Mucosa of descending colon (tissue), 3 donors: ENCODE results near the gene HHAT. TPM values are rescaled to one million over a fixed set of nuclear protein-coding genes. Genes with fewer than 3 reads are reported as not detected.

Source experiments
- ATAC-seq: fragments of 200-7000 bp; cut with Tn5 transposase; one replicate; pipeline ENCODE4 v1.9.1; 2020; ENCODE audit warnings: mild to moderate bottlenecking, moderate library complexity
- DNase-seq, 3 donors: peaks; one replicate each; pipeline ENCODE4 v3.0.0-alpha.2; 2020
- H3K36me3 ChIP-seq: fragments of 200-600 bp; one replicate; pipeline ENCODE4 v1.8.0; 2021; ENCODE audit warnings: low read depth, mild to moderate bottlenecking
- H3K4me1 ChIP-seq: fragments of 200-600 bp; one replicate; pipeline ENCODE4 v1.8.0; 2021; ENCODE audit warnings: low read depth, mild to moderate bottlenecking
- H3K4me3 ChIP-seq: fragments of 200-600 bp; one replicate; pipeline ENCODE4 v1.8.0; 2021; ENCODE audit warnings: mild to moderate bottlenecking
- H3K9me3 ChIP-seq: fragments of 200-600 bp; one replicate; pipeline ENCODE4 v1.8.0; 2021; ENCODE audit warnings: mild to moderate bottlenecking
- CTCF ChIP-seq: fragments of 200-600 bp; IDR thresholded peaks from one replicate; pipeline ENCODE4 v1.8.0; 2022; ENCODE audit warnings: antibody characterized with exemption, mild to moderate bottlenecking
- intact Hi-C, 2 donors: fragments of 100-400 bp; cut with DNase I in 1 of 2; cut with micrococcal nuclease in 1 of 2; formaldehyde crosslinking; loops; one replicate each; pipeline versions ENCODE4 v1.11.0 to v1.11.1; 2022; cut with DNase I, micrococcal nuclease
- total RNA-seq, 3 donors: library from RNA; stranded (reverse); fragmentation: NEBNext Ultra II Directional in 2 of 3; extraction: Animal tissue kit (Norgen Biotek cat#: 25700) in 2 of 3; gene quantifications; one replicate each; pipeline versions ENCODE4 v1.2.1 to v1.2.4, GENCODE V29; 2021 to 2023
- donor health status: DM: no; HTN: no; CAD: no; lungs with moderate emphysema.
- donor health status: DM: no; HTN: no; CAD: no.
- donor health status: DM: no; HTN: yes; CAD: no.

The HHAT gene
- total RNA-seq, 3 donors from 2014 or later, result 4.1 to 8.6 (median 5.9) TPM

DNA sequence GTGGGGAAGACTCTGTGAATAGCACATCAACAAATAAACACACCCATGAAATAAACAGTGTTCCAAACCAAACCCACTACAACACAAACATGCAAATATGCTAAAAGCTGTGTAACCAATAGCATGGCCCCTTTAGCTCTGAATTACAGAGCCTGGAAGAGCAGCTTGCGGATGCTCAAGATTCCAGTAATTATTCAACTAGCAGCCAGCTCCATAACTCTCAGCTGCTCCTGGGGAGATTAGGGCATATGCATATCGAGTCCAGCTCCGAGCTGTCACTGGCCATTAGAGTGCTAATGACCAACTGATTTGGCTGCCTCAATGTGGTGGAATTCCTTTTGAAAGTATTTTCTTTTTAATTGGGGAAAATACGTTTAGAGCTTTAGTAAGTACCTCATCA is 207.1 kb downstream of the HHAT start:
- DNase-seq (no peak), ATAC-seq (no peak)
- intact Hi-C loops, result no loop called here
- Histone ChIP-seq H3K4me3 (no peak overlapping the region), H3K4me1 (no peaks in the 10 kb centered on the region), H3K9me3 (no peaks in the 10 kb centered on the region), H3K36me3 (no peaks in the 10 kb centered on the region)
- TF ChIP-seq CTCF, result no peak

DNA sequence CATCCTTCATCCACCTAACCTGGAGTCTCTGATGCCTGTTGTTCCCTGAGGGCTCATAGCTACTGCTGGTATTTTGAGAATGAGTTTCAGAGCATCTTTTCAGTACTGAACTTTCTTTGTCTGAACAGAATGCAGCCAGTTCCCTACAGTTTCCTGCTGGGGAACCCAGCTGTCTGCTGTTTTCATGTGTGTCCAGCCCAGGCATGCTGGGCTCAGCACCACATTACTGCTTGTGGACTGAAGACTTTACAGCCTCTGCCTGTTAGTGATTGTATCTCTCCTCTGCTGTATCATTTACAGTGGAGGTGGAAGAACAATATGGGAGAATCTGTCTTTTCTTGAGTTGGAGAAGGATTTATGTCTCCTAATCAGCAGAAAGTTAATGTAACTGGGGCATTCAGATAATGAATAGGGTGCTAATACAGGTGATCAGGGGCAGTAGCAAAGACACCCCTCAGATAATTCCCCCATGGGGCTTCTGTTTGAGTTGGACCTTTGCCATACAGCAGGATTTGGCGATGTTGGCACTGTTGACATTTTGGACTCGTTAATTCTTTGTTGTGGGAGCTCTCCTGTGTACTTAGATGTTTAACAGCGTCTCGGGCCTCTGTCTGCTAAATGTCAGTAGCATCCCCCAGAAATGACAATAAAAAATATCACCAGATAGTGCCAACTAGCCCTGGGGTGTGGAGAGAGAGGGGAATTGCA is 207.7 kb downstream of the HHAT start:
- DNase-seq (no peak), ATAC-seq (no peak)
- Histone ChIP-seq H3K4me1 (no peaks in the 10 kb centered on the region), H3K4me3 (no peak overlapping the region), H3K9me3 (no peaks in the 10 kb centered on the region), H3K36me3 (no peaks in the 10 kb centered on the region)
- no peak for TF ChIP-seq CTCF
- intact Hi-C loops, result no loop called here

DNA sequence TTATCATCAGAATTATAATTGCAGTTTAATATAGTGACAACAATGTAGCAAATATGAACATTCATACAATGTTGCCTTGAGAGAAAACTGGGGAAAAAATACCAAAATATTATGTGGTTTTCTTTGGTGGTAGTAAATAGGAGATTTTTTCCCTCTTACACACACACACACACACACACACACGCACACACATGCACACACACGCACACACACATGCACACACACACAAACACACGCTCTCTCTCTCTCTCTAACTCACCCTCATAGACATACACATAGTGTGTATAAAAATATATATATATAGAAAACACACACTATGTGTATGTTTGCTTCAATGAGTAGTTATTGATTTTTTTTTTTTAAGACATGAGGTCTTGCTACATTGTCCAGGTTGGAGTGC is 211.6 kb downstream of the HHAT start:
- intact Hi-C loops, result no loop called here
- no peaks in the 10 kb centered on the region for H3K4me1 ChIP-seq
- no peak for DNase-seq
- no peak for TF ChIP-seq CTCF
- H3K9me3 ChIP-seq, result no peaks in the 10 kb centered on the region
- no peak for ATAC-seq
- H3K36me3 ChIP-seq, result no peaks in the 10 kb centered on the region
- H3K4me3 ChIP-seq, result no peak overlapping the region

- no peaks in the 10 kb centered on the region for H3K36me3 ChIP-seq
Measured at GRCh38 chr1:210541680-210542358, 213.1 kb downstream of the HHAT start.

DNA sequence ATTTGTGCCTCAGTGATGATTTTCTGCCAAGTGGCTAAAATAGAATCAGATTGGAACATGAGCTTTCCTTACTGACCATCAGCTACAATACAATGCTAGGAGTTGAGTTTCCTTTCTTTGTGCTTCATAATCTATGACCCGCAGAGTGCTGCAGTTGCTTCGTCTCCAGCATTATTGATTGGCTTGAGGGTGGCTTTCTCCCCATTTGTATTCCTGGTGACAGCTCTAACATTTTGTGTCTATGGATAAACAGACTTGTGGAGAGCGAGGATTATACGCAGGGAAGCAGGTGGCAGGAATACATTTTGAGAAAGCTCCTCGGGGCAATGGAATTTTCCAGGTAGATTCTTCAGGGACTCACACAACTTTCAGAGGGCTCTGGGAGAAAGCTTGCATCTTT is 223.2 kb downstream of the HHAT start:
- Histone ChIP-seq H3K4me3 (no peak overlapping the region), H3K4me1 (no peaks in the 10 kb centered on the region), H3K9me3 (no peaks in the 10 kb centered on the region), H3K36me3 (no peaks in the 10 kb centered on the region)
- intact Hi-C loops, result no loop called here
- ATAC-seq, result no peak
- DNase-seq, result no peak
- TF ChIP-seq CTCF, result no peak

More at GRCh38 chr1:210541680-210542358, 213.1 kb downstream of the HHAT start:
- intact Hi-C loops, result no loop called here
- ATAC-seq (no peak), DNase-seq (no peak)
- H3K4me1 ChIP-seq, result no peaks in the 10 kb centered on the region
- H3K9me3 ChIP-seq, result no peaks in the 10 kb centered on the region
- no peak for TF ChIP-seq CTCF
- no peak overlapping the region for H3K4me3 ChIP-seq
